Measurements from ENCODE around the gene CLEC2D.

DNA sequence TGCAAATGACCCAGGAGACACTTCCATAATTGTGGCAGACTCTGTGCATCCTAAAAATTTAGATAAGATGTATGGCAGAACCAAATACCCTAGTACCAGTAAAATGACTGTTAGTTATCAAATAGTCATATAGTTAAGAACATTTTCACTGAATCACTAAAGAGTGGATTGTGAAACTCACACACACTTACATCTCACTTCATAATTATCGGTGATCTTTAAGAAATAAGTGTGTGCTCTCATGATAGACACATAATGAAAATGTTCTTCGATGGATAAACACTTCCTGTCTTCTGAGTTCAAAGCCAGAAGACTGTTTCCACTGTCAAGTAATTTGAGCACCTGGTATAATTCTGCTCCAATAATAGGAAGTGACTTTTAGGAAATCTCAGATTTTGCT, 42.7 kb upstream of the CLEC2D start:
- no peak for TF ChIP-seq CTCF (IDR thresholded peaks at IDR 0.05)
- TF ChIP-seq EZH2 (IDR thresholded peaks at IDR 0.05; ENCODE audit: borderline replicate concordance, insufficient read depth, low read depth, low read length, poor library complexity, severe bottlenecking): no peak
